HL-60 (cell line): ENCODE data around the gene OPRL1.

Source experiments
- DNase-seq, 2 experiments: peaks; one replicate each; pipeline ENCODE4 v3.0.0-alpha.2; 2010 to 2020; ENCODE audit warnings: low read depth in 1 of 2, low spot score in 1 of 2
- H3K27ac ChIP-seq: fragments of 250-450 bp; sonication (Bioruptor Pico); replicated peaks from 2 replicates; pipeline ENCODE4 v1.5.1; 2020; ENCODE audit warnings: mild to moderate bottlenecking, moderate library complexity
- H3K27me3 ChIP-seq: fragments of 250-450 bp; sonication (Bioruptor Pico); 2 replicates; pipeline ENCODE4 v1.5.1; 2021; ENCODE audit warnings: mild to moderate bottlenecking, moderate library complexity; ENCODE audit not compliant: insufficient read depth, poor library complexity, severe bottlenecking
- H3K4me3 ChIP-seq: replicated peaks from 2 replicates; pipeline ENCODE4 v1.5.1; 2011; ENCODE audit warnings: mild to moderate bottlenecking, control low read depth, low read length; ENCODE audit not compliant: insufficient read depth
- CTCF ChIP-seq: IDR thresholded peaks from one replicate; pipeline ENCODE4 v1.5.1; 2011; ENCODE audit warnings: low read length, control low read depth, inconsistent platforms; ENCODE audit not compliant: insufficient read depth
- GABPA ChIP-seq: IDR thresholded peaks from 2 replicates; pipeline ENCODE4 v1.6.1; 2012; ENCODE audit warnings: low read depth
- POLR2AphosphoS5 ChIP-seq: IDR thresholded peaks from 2 replicates; pipeline ENCODE4 v1.6.1; 2012; ENCODE audit warnings: low read depth
- REST ChIP-seq: IDR thresholded peaks from 2 replicates; pipeline ENCODE4 v1.6.1; 2012; ENCODE audit warnings: low read depth; ENCODE audit not compliant: insufficient replicate concordance
- SPI1 ChIP-seq: IDR thresholded peaks from 2 replicates; pipeline ENCODE4 v1.6.1; 2012; ENCODE audit warnings: low read depth, mild to moderate bottlenecking, borderline replicate concordance

The OPRL1 gene

GRCh38 chr20:64035066-64035932 is 44.6 kb upstream of the OPRL1 start:
- TF ChIP-seq CTCF (no peak), GABPA (no peak), REST (no peak), POLR2AphosphoS5 (no peak), SPI1 (no peak)
- no peak overlapping the region for H3K4me3 ChIP-seq
- DNase-seq, result no peak
- H3K27me3 ChIP-seq, result peaks cover 6% of the 10 kb centered on the region
- no peak overlapping the region for H3K27ac ChIP-seq

GRCh38 chr20:64035933-64036345 is 43.9 kb upstream of the OPRL1 start, which contains the start of gene C20orf204:
C20orf204 (plus strand) TSS chr20:64036182; CDS start chr20:64036324, 142 bp downstream.
- Histone ChIP-seq H3K27me3 (peaks cover 6% of the 10 kb centered on the region), H3K27ac (no peak within 1 kb of the TSS), H3K4me3 (no peak within 1 kb of the TSS)
- TF ChIP-seq REST (no peak), POLR2AphosphoS5 (no peak), GABPA (no peak), SPI1 (no peak), CTCF (no peak)
- DNase-seq, result no peak

- TF ChIP-seq REST, result no peak
- no peak for TF ChIP-seq GABPA
- TF ChIP-seq POLR2AphosphoS5, result no peak
- TF ChIP-seq SPI1, result no peak
- TF ChIP-seq CTCF, result no peak
- Histone ChIP-seq H3K4me3 (no peak overlapping the region), H3K27me3 (peaks cover 6% of the 10 kb centered on the region), H3K27ac (no peak overlapping the region)
- DNase-seq, result no peak
These were observed 43.3 kb upstream of the OPRL1 start for GRCh38 chr20:64036346-64037198.
